Panc1 (cell line): Measurements from ENCODE around the gene SOCS1.
"Not testable (repeated sequence)": the region's sequence is repeated elsewhere in the genome, so short reads cannot be mapped to it uniquely, and the experiment has no call there.

Experiments used
- CTCF ChIP-seq: fragments of 450-650 bp; IDR thresholded peaks from 2 replicates; pipeline ENCODE4 v1.5.1; 2017; ENCODE audit warnings: mild to moderate bottlenecking
- POLR2AphosphoS5 ChIP-seq: IDR thresholded peaks from 2 replicates; pipeline ENCODE4 v1.6.1; 2012; ENCODE audit warnings: mild to moderate bottlenecking, low read depth, low read length, moderate library complexity
- REST ChIP-seq, 2 experiments: IDR thresholded peaks; 2 replicates each; pipeline ENCODE4 v1.6.1; 2011 to 2012; ENCODE audit warnings: low read depth in 2 of 2, control low read depth in 1 of 2, low read length in 1 of 2, mild to moderate bottlenecking in 1 of 2, moderate library complexity in 1 of 2; ENCODE audit not compliant: insufficient read depth in 1 of 2
- SIN3A ChIP-seq: IDR thresholded peaks from 2 replicates; pipeline ENCODE4 v1.6.1; 2012; ENCODE audit warnings: low read depth, mild to moderate bottlenecking, low read length, moderate library complexity, borderline replicate concordance; ENCODE audit not compliant: insufficient read depth

- TF ChIP-seq CTCF; POLR2AphosphoS5; SIN3A; REST (IDR thresholded peaks at IDR 0.05; ENCODE audit: insufficient read depth in 1 of 2, low read depth in 2 of 2, low read length in 1 of 2): not testable (repeated sequence)
Measured at GRCh38 chr16:11220507-11220906, 35.5 kb downstream of the SOCS1 start.
